ENCODE measurements around the gene ZCCHC4. TPM values are rescaled to one million over a fixed set of nuclear protein-coding genes. Genes with fewer than 3 reads are reported as not detected.

The ZCCHC4 gene
- total and polyA plus RNA-seq, 3 donors from 2014 or later = 10.3 to 27.5 (median 27.3) TPM

- Histone ChIP-seq H3K27me3 (no peaks in the 10 kb centered on the region), H3K36me3 (ENCODE audit: low read depth, missing control alignments) (no peaks in the 10 kb centered on the region), H3K27ac (no peak overlapping the region), H3K4me1 (no peaks in the 10 kb centered on the region), H3K9me3 (no peaks in the 10 kb centered on the region), H3K4me3 (no peak overlapping the region)
- DNase-seq = no peak
- 62 to 80% methylated on average over 2 of the region's 2 CpGs for WGBS, 2 donors
- no peak for TF ChIP-seq POLR2A (IDR thresholded peaks at IDR 0.05)
- TF ChIP-seq CTCF (IDR thresholded peaks at IDR 0.05) = no peak
- intact Hi-C loops (cut with DNase I; ENCODE audit: low total_unique reads) = no loop called here
These were observed 34.9 kb downstream of the ZCCHC4 start for GRCh38 chr4:25347473-25347872.

GRCh38 chr4:25347971-25348370 lies 35.4 kb downstream of the ZCCHC4 start:
- Histone ChIP-seq H3K9me3 (no peaks in the 10 kb centered on the region), H3K36me3 (ENCODE audit: low read depth, missing control alignments) (peaks cover 3% of the 10 kb centered on the region), H3K4me1 (no peaks in the 10 kb centered on the region), H3K27ac (no peak overlapping the region), H3K4me3 (no peak overlapping the region), H3K27me3 (no peaks in the 10 kb centered on the region)
- 87 to 94% methylated on average over 2 of the region's 2 CpGs for WGBS, 2 donors
- intact Hi-C loops (cut with DNase I; ENCODE audit: low total_unique reads) = no loop called here
- TF ChIP-seq POLR2A (IDR thresholded peaks at IDR 0.05) (no peak), CTCF (IDR thresholded peaks at IDR 0.05) (no peak)
- no peak for DNase-seq

GRCh38 chr4:25350561-25350960 lies 38.0 kb downstream of the ZCCHC4 start:
- no peaks in the 10 kb centered on the region for H3K9me3 ChIP-seq
- WGBS, 2 donors = 81 to 93% methylated on average over 2 of the region's 2 CpGs
- H3K4me1 ChIP-seq = no peaks in the 10 kb centered on the region
- no peak for DNase-seq
- intact Hi-C loops (cut with DNase I; ENCODE audit: low total_unique reads) = no loop called here
- H3K27me3 ChIP-seq = no peaks in the 10 kb centered on the region
- H3K27ac ChIP-seq = no peak overlapping the region
- TF ChIP-seq CTCF (IDR thresholded peaks at IDR 0.05) (no peak), POLR2A (IDR thresholded peaks at IDR 0.05) (no peak)
- peaks cover 4% of the 10 kb centered on the region for H3K36me3 ChIP-seq (ENCODE audit: low read depth, missing control alignments)
- no peak overlapping the region for H3K4me3 ChIP-seq

GRCh38 chr4:25351777-25352416 lies 39.3 kb downstream of the ZCCHC4 start:
- Histone ChIP-seq H3K27me3 (no peaks in the 10 kb centered on the region), H3K27ac (no peak overlapping the region), H3K4me3 (no peak overlapping the region), H3K9me3 (no peaks in the 10 kb centered on the region), H3K4me1 (no peaks in the 10 kb centered on the region), H3K36me3 (ENCODE audit: low read depth, missing control alignments) (peaks cover 4% of the 10 kb centered on the region)
- TF ChIP-seq CTCF (IDR thresholded peaks at IDR 0.05) = no peak
- WGBS, 2 donors = 85 to 92% methylated on average over 4 of the region's 4 CpGs
- intact Hi-C loops (cut with DNase I; ENCODE audit: low total_unique reads) = no loop called here
- DNase-seq = no peak

GRCh38 chr4:25356068-25356467 lies 43.5 kb downstream of the ZCCHC4 start:
- TF ChIP-seq POLR2A (IDR thresholded peaks at IDR 0.05) = no peak
- TF ChIP-seq CTCF (IDR thresholded peaks at IDR 0.05) = no peak
- Histone ChIP-seq H3K9me3 (no peaks in the 10 kb centered on the region), H3K27me3 (no peaks in the 10 kb centered on the region), H3K36me3 (ENCODE audit: low read depth, missing control alignments) (peaks cover 4% of the 10 kb centered on the region), H3K4me1 (no peaks in the 10 kb centered on the region), H3K27ac (no peak overlapping the region), H3K4me3 (no peak overlapping the region)
- DNase-seq = no peak
- 94% methylated on average over 2 of the region's 2 CpGs for WGBS, 2 donors
- intact Hi-C loops (cut with DNase I; ENCODE audit: low total_unique reads) = no loop called here
